ENCODE measurements around the gene PTPN23.

DNA sequence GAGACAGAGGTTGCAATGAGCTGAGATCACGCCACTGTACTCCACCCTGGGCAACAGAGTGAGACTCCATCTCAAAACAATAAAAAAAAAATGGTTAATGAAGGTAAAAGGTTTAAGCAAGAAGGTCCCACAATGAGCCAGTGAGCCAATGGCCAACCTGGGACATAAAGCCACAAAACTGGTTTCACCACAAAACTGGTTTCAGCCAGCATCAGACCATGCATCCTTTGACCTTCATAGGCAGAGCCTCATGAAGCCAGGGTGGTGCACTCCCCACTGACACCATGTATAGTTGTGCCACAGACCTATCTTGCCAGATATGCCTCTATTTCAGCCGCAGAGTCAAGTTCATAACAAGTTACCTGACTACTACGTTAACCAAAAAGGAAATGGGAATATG lies 53.0 kb downstream of the PTPN23 start:
- TF ChIP-seq ZNF112 (tag by site-specific recombination; IDR thresholded peaks at IDR 0.05) (no peak), CTCF (tag by site-specific recombination; IDR thresholded peaks at IDR 0.05) (no peak)
